A673 (cell line): ENCODE measurements around the gene TAF4. TPM values are rescaled to one million over a fixed set of nuclear protein-coding genes. Genes with fewer than 3 reads are reported as not detected.

Experiments used
- BruUV-seq: library from RNA; stranded (reverse); fragments of 400-500 nt; replicated peaks from 2 replicates; lab custom pipeline; 2021; lab: Mats Ljungman, UMichigan
- CTCF ChIA-PET: fragments of 300-600 bp; sonication (Branson Sonifier 250); formaldehyde crosslinking; loops from one replicate; lab custom pipeline; 2022; ENCODE audit warnings: antibody characterized with exemption; lab: Charles Lee
- POLR2A ChIA-PET: fragments of 300-600 bp; sonication (Branson Sonifier 250); formaldehyde crosslinking; loops from one replicate; lab custom pipeline; 2022; ENCODE audit warnings: antibody characterized with exemption; ENCODE audit not compliant: low non-redundant PET; lab: Charles Lee
- DNase-seq: peaks from one replicate; pipeline ENCODE4 v3.0.0-alpha.2; 2015; ENCODE audit warnings: low spot score
- H3K27ac ChIP-seq: fragments of 200-600 bp; sonication (generic); 2 replicates; pipeline ENCODE4 v1.5.1; 2016; ENCODE audit warnings: mixed run types, low read depth, mild to moderate bottlenecking, mixed read lengths, antibody characterized with exemption, low read length; ENCODE audit not compliant: poor library complexity, severe bottlenecking
- H3K27me3 ChIP-seq: fragments of 200-600 bp; sonication (generic); replicated peaks from 2 replicates; pipeline ENCODE4 v1.6.1; 2017; ENCODE audit warnings: mixed run types, low read depth, mild to moderate bottlenecking, mixed read lengths, antibody characterized with exemption, low read length; ENCODE audit not compliant: insufficient read depth, poor library complexity
- H3K36me3 ChIP-seq: fragments of 200-600 bp; sonication (generic); 2 replicates; pipeline ENCODE4 v1.6.1; 2016; ENCODE audit warnings: mixed run types, mild to moderate bottlenecking, mixed read lengths, antibody characterized with exemption, low read length; ENCODE audit not compliant: insufficient read depth, poor library complexity, severe bottlenecking
- H3K4me1 ChIP-seq: fragments of 200-600 bp; sonication (generic); 2 replicates; pipeline ENCODE4 v1.6.1; 2017; ENCODE audit warnings: mixed run types, mild to moderate bottlenecking, mixed read lengths, antibody characterized with exemption, low read length; ENCODE audit not compliant: insufficient read depth, poor library complexity, severe bottlenecking
- H3K4me3 ChIP-seq: fragments of 200-600 bp; sonication (generic); 2 replicates; pipeline ENCODE4 v1.5.1; 2016; ENCODE audit warnings: low read depth, mixed run types, mild to moderate bottlenecking, mixed read lengths, low read length; ENCODE audit not compliant: poor library complexity, severe bottlenecking
- H3K9me3 ChIP-seq: fragments of 200-600 bp; sonication (generic); 2 replicates; pipeline ENCODE4 v1.6.1; 2016; ENCODE audit warnings: mixed run types, low read depth, mild to moderate bottlenecking, mixed read lengths, antibody characterized with exemption, low read length; ENCODE audit not compliant: poor library complexity, severe bottlenecking
- CTCF ChIP-seq: fragments of 300-800, 200-600 bp; sonication (generic); conservative IDR thresholded peaks from 2 replicates; pipeline ENCODE4 v1.5.1; 2017; ENCODE audit warnings: low read depth, mild to moderate bottlenecking, antibody characterized with exemption, low read length, moderate library complexity, mixed read lengths
- EZH2 ChIP-seq: fragments of 200-600 bp; sonication (generic); IDR thresholded peaks from 2 replicates; pipeline ENCODE4 v1.6.1; 2017; ENCODE audit warnings: borderline replicate concordance, low read depth, mild to moderate bottlenecking, mixed read lengths, antibody characterized with exemption, low read length; ENCODE audit not compliant: poor library complexity, severe bottlenecking
- intact Hi-C: fragments of 100-400 bp; cut with micrococcal nuclease; formaldehyde crosslinking; loops from one replicate; pipeline ENCODE4 v1.10.0; 2022; ENCODE audit not compliant: unreplicated experiment
- total RNA-seq: library from RNA; stranded (reverse); gene quantifications from 2 replicates; pipeline ENCODE4 v1.2.3, GENCODE V29; 2021

The TAF4 gene
- total RNA-seq, 1 experiment from 2014 or later: 37.0 TPM

DNA sequence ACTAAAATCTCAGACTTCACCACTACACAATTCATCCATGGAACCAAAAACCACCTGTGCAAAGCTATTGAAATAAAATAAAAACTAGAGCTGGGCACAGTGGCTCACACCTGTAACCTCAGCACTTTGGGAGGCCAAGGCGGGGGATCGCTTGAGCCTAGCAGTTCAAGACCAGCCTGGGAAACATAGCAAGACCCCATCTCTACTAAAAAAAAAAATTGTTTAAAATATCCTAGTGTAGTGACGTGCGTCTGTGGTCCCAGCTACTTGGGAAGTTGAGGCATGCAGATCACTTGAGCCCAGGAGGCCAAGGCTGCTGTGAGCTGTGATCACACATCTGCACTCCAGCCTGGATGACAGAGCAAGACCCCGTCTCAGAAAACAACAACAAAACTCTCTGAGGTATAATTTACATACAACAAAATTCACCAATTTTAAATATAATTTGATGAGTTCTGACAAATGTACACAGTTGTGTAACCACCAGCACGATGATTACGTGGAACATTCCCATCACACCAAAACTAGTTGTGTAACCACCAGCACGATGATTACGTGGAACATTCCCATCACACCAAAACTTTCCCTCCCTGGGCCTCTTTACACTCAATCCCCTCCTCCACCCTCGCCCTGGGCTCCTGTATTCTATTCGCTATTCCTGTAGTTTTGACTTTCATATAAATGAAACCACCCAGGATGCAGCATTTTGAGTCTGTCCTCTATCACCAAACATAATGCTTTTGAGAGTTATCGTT is 107.5 kb downstream of the TAF4 start:
- DNase-seq: no peak
- peaks cover 37% of the 10 kb centered on the region for H3K27me3 ChIP-seq
- TF ChIP-seq EZH2 (no peak), CTCF (no peak)
- H3K27ac ChIP-seq: no peak overlapping the region
- no peaks in the 10 kb centered on the region for H3K9me3 ChIP-seq
- ChIA-PET CTCF (no interaction called here), POLR2A (no interaction called here)
- intact Hi-C loops: no loop called here
- no peak overlapping the region for H3K4me3 ChIP-seq
- H3K4me1 ChIP-seq: no peaks in the 10 kb centered on the region
- no TSS peak for BruUV-seq
- no peaks in the 10 kb centered on the region for H3K36me3 ChIP-seq

- no peak for DNase-seq
- TF ChIP-seq EZH2: no peak
- TF ChIP-seq CTCF: no peak
- Histone ChIP-seq H3K4me3 (no peak overlapping the region), H3K9me3 (no peaks in the 10 kb centered on the region), H3K36me3 (no peaks in the 10 kb centered on the region), H3K27me3 (peaks cover 37% of the 10 kb centered on the region), H3K4me1 (no peaks in the 10 kb centered on the region), H3K27ac (no peak overlapping the region)
- BruUV-seq: no TSS peak
- ChIA-PET POLR2A (no interaction called here), CTCF (no interaction called here)
- intact Hi-C loops: no loop called here
These were observed 109.0 kb downstream of the TAF4 start for GRCh38 chr20:61956396-61957342.

DNA sequence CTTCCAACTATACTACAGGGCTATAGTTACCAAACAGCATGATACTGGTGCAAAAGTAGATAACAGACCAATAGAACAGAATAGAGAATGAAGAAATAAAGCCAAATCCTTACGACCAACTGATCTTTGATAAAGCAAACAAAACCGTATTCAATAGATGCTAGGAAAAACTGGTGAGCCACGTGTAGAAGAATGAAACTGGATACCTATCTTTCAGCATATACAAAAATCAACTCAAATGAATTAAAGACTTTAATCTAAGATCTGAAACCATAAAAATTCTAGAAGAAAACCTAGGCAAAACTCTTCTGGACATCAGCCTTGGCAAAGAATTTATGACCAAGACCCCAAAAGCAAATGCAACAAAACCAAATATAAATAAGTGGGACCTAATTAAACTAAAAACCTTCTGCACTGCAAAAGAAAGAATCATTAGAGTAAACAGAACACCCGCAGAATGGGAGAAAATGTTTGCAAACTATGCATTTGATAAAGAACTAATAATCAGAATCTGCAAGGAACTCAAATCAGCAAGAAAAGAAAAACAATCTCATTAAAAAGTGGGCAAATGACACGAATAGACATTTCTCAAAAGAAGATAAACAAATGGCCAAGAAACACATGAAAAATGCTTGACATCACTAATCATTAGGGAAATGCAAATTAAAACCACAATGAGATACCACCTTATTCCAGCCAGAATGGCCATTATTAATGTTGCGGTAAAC is 109.8 kb downstream of the TAF4 start:
- no TSS peak for BruUV-seq
- DNase-seq: no peak
- H3K4me1 ChIP-seq: no peaks in the 10 kb centered on the region
- no peak overlapping the region for H3K27ac ChIP-seq
- intact Hi-C loops: no loop called here
- peaks cover 37% of the 10 kb centered on the region for H3K27me3 ChIP-seq
- H3K9me3 ChIP-seq: no peaks in the 10 kb centered on the region
- no peaks in the 10 kb centered on the region for H3K36me3 ChIP-seq
- no peak overlapping the region for H3K4me3 ChIP-seq
- POLR2A ChIA-PET: no interaction called here
- CTCF ChIA-PET: no interaction called here
- TF ChIP-seq CTCF: no peak
